Fibroblast of lung (primary cell): ENCODE data around the gene COBL.

ENCODE experiments used
- EZH2 ChIP-seq: IDR thresholded peaks from 2 replicates; pipeline ENCODE4 v1.5.1; 2012; ENCODE audit warnings: low read length, control low read depth, mild to moderate bottlenecking; ENCODE audit errors: missing control alignments
- TF ChIP-seq, protein P1 (sequence below), 2 donors: IDR thresholded peaks in 1 of 2; conservative IDR thresholded peaks in 1 of 2; 1 replicate in 1 of 2; 2 replicates in 1 of 2; pipeline ENCODE4 v1.5.1; 2011 to 2012; ENCODE audit warnings: low read length in 2 of 2, control low read depth in 1 of 2, inconsistent platforms in 1 of 2, low read depth in 1 of 2, mild to moderate bottlenecking in 1 of 2

DNA sequence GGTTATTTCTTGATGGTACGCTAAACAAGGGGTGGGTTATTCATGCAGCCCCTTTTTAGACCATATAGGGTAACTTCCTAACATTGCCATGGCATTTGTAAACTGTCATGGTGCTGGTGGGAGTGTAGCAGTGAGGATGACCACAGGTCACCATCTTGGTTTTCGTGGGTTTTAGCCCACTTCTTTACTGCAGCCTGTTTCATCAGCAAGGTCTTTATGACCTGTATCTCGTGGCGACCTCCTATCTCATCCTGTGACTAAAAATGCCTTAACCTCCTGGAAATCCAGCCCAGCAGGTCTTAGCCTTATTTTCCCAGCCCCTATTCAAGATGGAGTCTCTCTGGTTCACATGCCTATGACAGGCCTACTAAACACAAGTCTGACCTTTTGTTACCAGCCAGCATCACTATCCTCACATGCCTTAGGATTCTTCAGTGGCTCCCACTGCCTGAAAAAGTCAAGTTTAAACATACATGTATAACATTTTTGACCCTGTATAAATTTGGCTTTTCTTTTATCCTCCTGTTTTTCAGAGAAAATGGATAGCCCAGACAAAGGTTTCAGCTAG lies 13.2 kb upstream of the COBL start:
- TF ChIP-seq, protein P1, sequence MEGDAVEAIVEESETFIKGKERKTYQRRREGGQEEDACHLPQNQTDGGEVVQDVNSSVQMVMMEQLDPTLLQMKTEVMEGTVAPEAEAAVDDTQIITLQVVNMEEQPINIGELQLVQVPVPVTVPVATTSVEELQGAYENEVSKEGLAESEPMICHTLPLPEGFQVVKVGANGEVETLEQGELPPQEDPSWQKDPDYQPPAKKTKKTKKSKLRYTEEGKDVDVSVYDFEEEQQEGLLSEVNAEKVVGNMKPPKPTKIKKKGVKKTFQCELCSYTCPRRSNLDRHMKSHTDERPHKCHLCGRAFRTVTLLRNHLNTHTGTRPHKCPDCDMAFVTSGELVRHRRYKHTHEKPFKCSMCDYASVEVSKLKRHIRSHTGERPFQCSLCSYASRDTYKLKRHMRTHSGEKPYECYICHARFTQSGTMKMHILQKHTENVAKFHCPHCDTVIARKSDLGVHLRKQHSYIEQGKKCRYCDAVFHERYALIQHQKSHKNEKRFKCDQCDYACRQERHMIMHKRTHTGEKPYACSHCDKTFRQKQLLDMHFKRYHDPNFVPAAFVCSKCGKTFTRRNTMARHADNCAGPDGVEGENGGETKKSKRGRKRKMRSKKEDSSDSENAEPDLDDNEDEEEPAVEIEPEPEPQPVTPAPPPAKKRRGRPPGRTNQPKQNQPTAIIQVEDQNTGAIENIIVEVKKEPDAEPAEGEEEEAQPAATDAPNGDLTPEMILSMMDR (conservative IDR thresholded peaks at IDR 0.05 in 1 of 2, IDR thresholded peaks at IDR 0.05 in 1 of 2; ENCODE audit: low read depth in 1 of 2, low read length in 2 of 2), result no peak
- TF ChIP-seq EZH2, result no peak
